Measurements from ENCODE around the gene SLC9A7. TPM values are rescaled to one million over a fixed set of nuclear protein-coding genes. Genes with fewer than 3 reads are reported as not detected.

Gene SLC9A7
- polyA plus RNA-seq, 2 of the 4 experiments (the other 2 are of a cell fraction): 9.8 to 21.1 TPM

- peaks cover 13% of the 10 kb centered on the region for H3K4me1 ChIP-seq
- no peak overlapping the region for H3K4me3 ChIP-seq
- ChIA-PET CTCF (interaction anchor here (1.2 to 1.5 kb wide), 2 partner anchors 49 to 471 kb away, joined by 3 read pairs; no protein-coding TSS in a partner anchor), POLR2A (no interaction called here)
- no peak for ATAC-seq
- FAIRE-seq: peak; percentile 89
- TF ChIP-seq, protein P1, sequence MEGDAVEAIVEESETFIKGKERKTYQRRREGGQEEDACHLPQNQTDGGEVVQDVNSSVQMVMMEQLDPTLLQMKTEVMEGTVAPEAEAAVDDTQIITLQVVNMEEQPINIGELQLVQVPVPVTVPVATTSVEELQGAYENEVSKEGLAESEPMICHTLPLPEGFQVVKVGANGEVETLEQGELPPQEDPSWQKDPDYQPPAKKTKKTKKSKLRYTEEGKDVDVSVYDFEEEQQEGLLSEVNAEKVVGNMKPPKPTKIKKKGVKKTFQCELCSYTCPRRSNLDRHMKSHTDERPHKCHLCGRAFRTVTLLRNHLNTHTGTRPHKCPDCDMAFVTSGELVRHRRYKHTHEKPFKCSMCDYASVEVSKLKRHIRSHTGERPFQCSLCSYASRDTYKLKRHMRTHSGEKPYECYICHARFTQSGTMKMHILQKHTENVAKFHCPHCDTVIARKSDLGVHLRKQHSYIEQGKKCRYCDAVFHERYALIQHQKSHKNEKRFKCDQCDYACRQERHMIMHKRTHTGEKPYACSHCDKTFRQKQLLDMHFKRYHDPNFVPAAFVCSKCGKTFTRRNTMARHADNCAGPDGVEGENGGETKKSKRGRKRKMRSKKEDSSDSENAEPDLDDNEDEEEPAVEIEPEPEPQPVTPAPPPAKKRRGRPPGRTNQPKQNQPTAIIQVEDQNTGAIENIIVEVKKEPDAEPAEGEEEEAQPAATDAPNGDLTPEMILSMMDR (IDR thresholded peaks at IDR 0.05): no peak
- TF ChIP-seq CEBPB (IDR thresholded peaks at IDR 0.05) (no peak), HES2 (IDR thresholded peaks at IDR 0.05) (no peak), RNF2 (IDR thresholded peaks at IDR 0.05; ENCODE audit: borderline replicate concordance, low read depth) (no peak), HOXA7 (CRISPR knock-in tag; IDR thresholded peaks at IDR 0.05) (no peak), PHF8 (IDR thresholded peaks at IDR 0.05; ENCODE audit: borderline replicate concordance, low read depth) (no peak), ESRRA (IDR thresholded peaks at IDR 0.05; ENCODE audit: borderline replicate concordance, low read length) (no peak), ZC3H11A (IDR thresholded peaks at IDR 0.05) (no peak), ELK1 (IDR thresholded peaks at IDR 0.05; ENCODE audit: low read depth, low read length) (no peak), NR3C1 (IDR thresholded peaks at IDR 0.05) (no peak), FOSB (CRISPR knock-in tag; IDR thresholded peaks at IDR 0.05) (no peak), FOXS1 (CRISPR knock-in tag; IDR thresholded peaks at IDR 0.05) (no peak)
- TF ChIP-seq, protein P2, sequence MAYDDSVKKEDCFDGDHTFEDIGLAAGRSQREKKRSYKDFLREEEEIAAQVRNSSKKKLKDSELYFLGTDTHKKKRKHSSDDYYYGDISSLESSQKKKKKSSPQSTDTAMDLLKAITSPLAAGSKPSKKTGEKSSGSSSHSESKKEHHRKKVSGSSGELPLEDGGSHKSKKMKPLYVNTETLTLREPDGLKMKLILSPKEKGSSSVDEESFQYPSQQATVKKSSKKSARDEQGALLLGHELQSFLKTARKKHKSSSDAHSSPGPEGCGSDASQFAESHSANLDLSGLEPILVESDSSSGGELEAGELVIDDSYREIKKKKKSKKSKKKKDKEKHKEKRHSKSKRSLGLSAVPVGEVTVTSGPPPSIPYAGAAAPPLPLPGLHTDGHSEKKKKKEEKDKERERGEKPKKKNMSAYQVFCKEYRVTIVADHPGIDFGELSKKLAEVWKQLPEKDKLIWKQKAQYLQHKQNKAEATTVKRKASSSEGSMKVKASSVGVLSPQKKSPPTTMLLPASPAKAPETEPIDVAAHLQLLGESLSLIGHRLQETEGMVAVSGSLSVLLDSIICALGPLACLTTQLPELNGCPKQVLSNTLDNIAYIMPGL (CRISPR knock-in tag; IDR thresholded peaks at IDR 0.05; ENCODE audit: borderline replicate concordance): no peak
- TF ChIP-seq, protein P3, sequence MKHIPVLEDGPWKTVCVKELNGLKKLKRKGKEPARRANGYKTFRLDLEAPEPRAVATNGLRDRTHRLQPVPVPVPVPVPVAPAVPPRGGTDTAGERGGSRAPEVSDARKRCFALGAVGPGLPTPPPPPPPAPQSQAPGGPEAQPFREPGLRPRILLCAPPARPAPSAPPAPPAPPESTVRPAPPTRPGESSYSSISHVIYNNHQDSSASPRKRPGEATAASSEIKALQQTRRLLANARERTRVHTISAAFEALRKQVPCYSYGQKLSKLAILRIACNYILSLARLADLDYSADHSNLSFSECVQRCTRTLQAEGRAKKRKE (CRISPR knock-in tag; IDR thresholded peaks at IDR 0.05; ENCODE audit: low read depth): no peak
- TF ChIP-seq, protein P4, sequence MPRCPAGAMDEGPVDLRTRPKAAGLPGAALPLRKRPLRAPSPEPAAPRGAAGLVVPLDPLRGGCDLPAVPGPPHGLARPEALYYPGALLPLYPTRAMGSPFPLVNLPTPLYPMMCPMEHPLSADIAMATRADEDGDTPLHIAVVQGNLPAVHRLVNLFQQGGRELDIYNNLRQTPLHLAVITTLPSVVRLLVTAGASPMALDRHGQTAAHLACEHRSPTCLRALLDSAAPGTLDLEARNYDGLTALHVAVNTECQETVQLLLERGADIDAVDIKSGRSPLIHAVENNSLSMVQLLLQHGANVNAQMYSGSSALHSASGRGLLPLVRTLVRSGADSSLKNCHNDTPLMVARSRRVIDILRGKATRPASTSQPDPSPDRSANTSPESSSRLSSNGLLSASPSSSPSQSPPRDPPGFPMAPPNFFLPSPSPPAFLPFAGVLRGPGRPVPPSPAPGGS (IDR thresholded peaks at IDR 0.05): no peak
- TF ChIP-seq, protein P5, sequence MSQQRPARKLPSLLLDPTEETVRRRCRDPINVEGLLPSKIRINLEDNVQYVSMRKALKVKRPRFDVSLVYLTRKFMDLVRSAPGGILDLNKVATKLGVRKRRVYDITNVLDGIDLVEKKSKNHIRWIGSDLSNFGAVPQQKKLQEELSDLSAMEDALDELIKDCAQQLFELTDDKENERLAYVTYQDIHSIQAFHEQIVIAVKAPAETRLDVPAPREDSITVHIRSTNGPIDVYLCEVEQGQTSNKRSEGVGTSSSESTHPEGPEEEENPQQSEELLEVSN (IDR thresholded peaks at IDR 0.05; ENCODE audit: borderline replicate concordance, low read depth): no peak
- TF ChIP-seq, protein P6, sequence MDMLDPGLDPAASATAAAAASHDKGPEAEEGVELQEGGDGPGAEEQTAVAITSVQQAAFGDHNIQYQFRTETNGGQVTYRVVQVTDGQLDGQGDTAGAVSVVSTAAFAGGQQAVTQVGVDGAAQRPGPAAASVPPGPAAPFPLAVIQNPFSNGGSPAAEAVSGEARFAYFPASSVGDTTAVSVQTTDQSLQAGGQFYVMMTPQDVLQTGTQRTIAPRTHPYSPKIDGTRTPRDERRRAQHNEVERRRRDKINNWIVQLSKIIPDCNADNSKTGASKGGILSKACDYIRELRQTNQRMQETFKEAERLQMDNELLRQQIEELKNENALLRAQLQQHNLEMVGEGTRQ (IDR thresholded peaks at IDR 0.05): no peak
- 79% methylated on average over 3 of the region's 3 CpGs for WGBS (ENCODE audit: missing lambda C conversion rate)
- DNase-seq (ENCODE audit: low read depth in 1 of 2, low spot score in 1 of 2): no peak
- H3K27ac ChIP-seq: no peak overlapping the region
- 0 out of 3 replicates have a peak, but pooled peaks cover 5% of the 10 kb centered on the region for H3K9me3 ChIP-seq
- no peak overlapping the region for H3K4me2 ChIP-seq
Measured at GRCh38 chrX:46621572-46621971, 137.3 kb downstream of the SLC9A7 start.
